Lung (tissue), 12 donors: ENCODE data around the gene TET1. TPM values are rescaled to one million over a fixed set of nuclear protein-coding genes. Genes with fewer than 3 reads are reported as not detected.
A peak's percentile ranks its signal among the peaks of the same experiment; 100 is the strongest.

Source experiments
- ATAC-seq: fragments of 200-7000 bp; cut with Tn5 transposase; one replicate; pipeline ENCODE4 v1.9.1; 2020; ENCODE audit warnings: moderate number of reproducible peaks; ENCODE audit not compliant: insufficient read depth, low FRiP score
- DNase-seq, 3 donors: peaks; one replicate each; pipeline ENCODE4 v3.0.0-alpha.2; 2013 to 2017
- H3K27ac ChIP-seq, 2 donors: one replicate each; pipeline ENCODE4 v1.5.1; 2013; ENCODE audit warnings: mild to moderate bottlenecking in 2 of 2, moderate library complexity in 2 of 2, control low read depth in 1 of 2, inconsistent platforms in 1 of 2, low read depth in 1 of 2, low read length in 1 of 2
- H3K27me3 ChIP-seq, 3 donors: one replicate each; pipeline ENCODE4 v1.5.1; 2013; ENCODE audit warnings: low read length in 2 of 3; ENCODE audit not compliant: control insufficient read depth in 3 of 3, insufficient read depth in 3 of 3
- H3K36me3 ChIP-seq, 4 donors: one replicate each; pipeline ENCODE4 v1.5.1; 2013; ENCODE audit warnings: low read length in 4 of 4, mild to moderate bottlenecking in 1 of 4, moderate library complexity in 1 of 4; ENCODE audit not compliant: control insufficient read depth in 4 of 4, insufficient read depth in 4 of 4
- H3K4me1 ChIP-seq, 5 donors: one replicate each; pipeline ENCODE4 v1.5.1; 2013; ENCODE audit warnings: low read length in 5 of 5, mild to moderate bottlenecking in 2 of 5, moderate library complexity in 1 of 5; ENCODE audit not compliant: control insufficient read depth in 5 of 5, insufficient read depth in 5 of 5
- H3K4me3 ChIP-seq: one replicate; pipeline ENCODE4 v1.5.1; 2013; ENCODE audit warnings: mild to moderate bottlenecking, control low read depth, moderate library complexity
- H3K9ac ChIP-seq, 2 donors: one replicate each; pipeline ENCODE4 v1.5.1; 2013; ENCODE audit warnings: low read length in 2 of 2, control low read depth in 1 of 2; ENCODE audit not compliant: insufficient read depth in 1 of 2
- H3K9me3 ChIP-seq, 4 donors: one replicate each; pipeline ENCODE4 v1.5.1; 2013; ENCODE audit warnings: low read length in 3 of 4, mild to moderate bottlenecking in 1 of 4, moderate library complexity in 1 of 4; ENCODE audit not compliant: control insufficient read depth in 4 of 4, insufficient read depth in 3 of 4
- CTCF ChIP-seq: IDR thresholded peaks from 2 replicates; pipeline ENCODE4 v1.5.1; 2012; ENCODE audit warnings: mild to moderate bottlenecking; ENCODE audit errors: control extremely low read depth, extremely low read depth
- WGBS, 2 donors: extraction: QIAGEN DNeasy Blood & Tissue Kit; methylation state at CpG; one replicate each; pipeline ENCODE4 v1.1.7; 2013; 5-methylcytosine and 5-hydroxymethylcytosine counted together
- polyA plus RNA-seq, 2 donors: library from polyadenylated mRNA; stranded (reverse); fragments of 200-250 nt; gene quantifications; one replicate each; pipeline ENCODE4 v1.2.1, GENCODE V29; 2013
- total RNA-seq, 2 donors: library from RNA; depleted of rRNA in 1 of 2; stranded (reverse); fragments of >200 nt in 1 of 2; gene quantifications; one replicate each; pipeline ENCODE4 v1.2.1, GENCODE V29; 2014 to 2021
- donor health status: control.
- donor health status: control.
- donor health status: Bipolar disorder and iron deficiency.
- donor health status: healthy.
- donor health status: DM: yes; HTN: yes; CAD: no.

TET1 gene
- total and polyA plus RNA-seq, 4 donors: 0.06 to 23.5 (median 0.73) TPM

DNA sequence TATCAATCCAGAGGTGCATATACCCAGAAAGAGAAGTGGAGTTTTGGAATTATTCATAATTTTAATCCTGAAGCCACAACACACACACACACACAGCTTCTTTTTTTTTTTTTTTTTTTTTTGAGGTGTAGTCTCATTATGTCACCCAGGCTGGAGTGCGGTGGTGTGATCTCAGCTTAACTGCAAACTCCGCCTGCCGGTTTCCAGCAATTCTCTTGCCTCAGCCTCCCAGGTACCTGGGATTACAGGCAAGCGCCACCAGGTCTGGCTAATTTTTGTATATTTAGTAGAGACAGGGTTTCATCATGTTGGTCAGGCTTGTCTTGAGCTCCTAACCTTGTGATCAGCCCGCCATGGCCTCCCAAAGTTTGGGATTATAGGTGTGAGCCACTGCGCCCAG lies 35.4 kb downstream of the TET1 start:
- no peak overlapping the region for H3K4me3 ChIP-seq
- H3K27ac ChIP-seq: no peak overlapping the region
- peaks cover 0 to 3% (median 0%) of the 10 kb centered on the region in 4 donors for H3K36me3 ChIP-seq
- peaks cover 0 to 20% (median 6%) of the 10 kb centered on the region in 5 donors for H3K4me1 ChIP-seq
- ATAC-seq (no peak), DNase-seq (no peak)
- H3K9me3 ChIP-seq: no peaks in the 10 kb centered on the region
- 96 to 97% methylated on average over 6 of the region's 6 CpGs for WGBS, 2 donors
- TF ChIP-seq CTCF: no peak
- no peak overlapping the region for H3K9ac ChIP-seq
- H3K27me3 ChIP-seq: no peaks in the 10 kb centered on the region

DNA sequence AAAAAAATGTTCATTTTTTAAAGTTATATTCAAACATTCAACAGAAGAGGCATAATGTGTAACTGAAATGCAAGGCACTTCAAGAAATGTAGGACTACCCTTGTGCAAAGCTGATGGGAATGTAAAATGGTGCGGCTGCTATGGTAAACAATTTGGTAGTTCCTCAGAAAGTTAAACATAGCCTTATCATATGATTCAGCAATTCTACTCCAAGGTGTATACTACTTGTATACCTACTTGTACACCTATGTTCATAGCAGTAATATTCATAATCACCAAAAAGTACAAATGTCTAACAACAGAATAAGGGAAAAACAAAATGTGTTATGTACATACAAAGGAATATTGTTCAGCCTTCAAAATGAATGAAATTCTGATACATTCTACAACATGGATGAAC lies 37.3 kb downstream of the TET1 start:
- ATAC-seq: no peak
- H3K4me1 ChIP-seq: peaks cover 0 to 38% (median 7%) of the 10 kb centered on the region in 5 donors
- no peaks in the 10 kb centered on the region for H3K36me3 ChIP-seq
- H3K4me3 ChIP-seq: no peak overlapping the region
- no peak for DNase-seq
- TF ChIP-seq CTCF: no peak
- H3K27ac ChIP-seq: no peak overlapping the region
- WGBS, 2 donors: 86 to 96% methylated on average over 1 of the region's 1 CpG
- no peaks in the 10 kb centered on the region for H3K27me3 ChIP-seq
- H3K9me3 ChIP-seq: no peaks in the 10 kb centered on the region
- H3K9ac ChIP-seq: no peak overlapping the region

- Histone ChIP-seq H3K27me3 (no peaks in the 10 kb centered on the region), H3K4me1 (peaks cover 0 to 45% (median 10%) of the 10 kb centered on the region in 5 donors), H3K9me3 (no peaks in the 10 kb centered on the region), H3K27ac (peak overlapping the region in 1 of 2 donors; percentile 37), H3K36me3 (peaks cover 0 to 6% (median 2%) of the 10 kb centered on the region in 4 donors), H3K9ac (no peak overlapping the region), H3K4me3 (no peak overlapping the region)
- DNase-seq (peak; percentile 41 to 74 (median 49)), ATAC-seq (no peak)
- 59 to 69% methylated on average over 23 of the region's 23 CpGs for WGBS, 2 donors
- TF ChIP-seq CTCF: no peak
Observed at GRCh38 chr10:68598978-68599770, 39.0 kb downstream of the TET1 start.

- ATAC-seq (no peak), DNase-seq (no peak)
- Histone ChIP-seq H3K36me3 (peaks cover 0 to 8% (median 3%) of the 10 kb centered on the region in 4 donors), H3K4me3 (peak overlapping the region; percentile 63), H3K27me3 (no peaks in the 10 kb centered on the region), H3K9me3 (no peaks in the 10 kb centered on the region), H3K9ac (peak overlapping the region in 1 of 2 donors; percentile 75), H3K4me1 (peaks cover 0 to 45% (median 10%) of the 10 kb centered on the region in 5 donors), H3K27ac (peak overlapping the region in 1 of 2 donors; percentile 83)
- no peak for TF ChIP-seq CTCF
- WGBS, 2 donors: 32 to 56% methylated on average over 3 of the region's 3 CpGs
Observed at GRCh38 chr10:68599771-68600040, 39.6 kb downstream of the TET1 start.
